Small intestine (tissue), 7 donors: ENCODE results near the gene FPR3. TPM values are rescaled to one million over a fixed set of nuclear protein-coding genes. Genes with fewer than 3 reads are reported as not detected.
A peak's percentile ranks its signal among the peaks of the same experiment; 100 is the strongest.
"Not testable (repeated sequence)": the region's sequence is repeated elsewhere in the genome, so short reads cannot be mapped to it uniquely, and the experiment has no call there.

ENCODE experiments used
- DNase-seq, 2 donors: peaks; one replicate each; pipeline versions ENCODE4 v3.0.0 to v3.0.0-alpha.2; 2013
- FAIRE-seq: peaks from 2 replicates; lab custom pipeline; 2012; peaks lifted over from hg19 to GRCh38; lab: Jason Lieb, UNC
- H3K27ac ChIP-seq, 3 donors: one replicate each; pipeline ENCODE4 v1.5.1; 2013; ENCODE audit warnings: low read length in 2 of 3, mild to moderate bottlenecking in 2 of 3, control low read depth in 1 of 3, inconsistent platforms in 1 of 3, low read depth in 1 of 3, moderate library complexity in 1 of 3
- H3K27me3 ChIP-seq, 3 donors: one replicate each; pipeline ENCODE4 v1.6.1; 2013; ENCODE audit warnings: low read length in 3 of 3, inconsistent platforms in 1 of 3; ENCODE audit not compliant: control insufficient read depth in 3 of 3, insufficient read depth in 3 of 3
- H3K36me3 ChIP-seq, 3 donors: one replicate each; pipeline ENCODE4 v1.6.1; 2013; ENCODE audit warnings: low read length in 3 of 3, inconsistent platforms in 1 of 3, low read depth in 1 of 3, mild to moderate bottlenecking in 1 of 3, moderate library complexity in 1 of 3; ENCODE audit not compliant: control insufficient read depth in 3 of 3, insufficient read depth in 2 of 3
- H3K4me1 ChIP-seq, 3 donors: one replicate each; pipeline ENCODE4 v1.6.1; 2013; ENCODE audit warnings: low read length in 2 of 3, inconsistent platforms in 1 of 3, low read depth in 1 of 3, mild to moderate bottlenecking in 1 of 3, moderate library complexity in 1 of 3; ENCODE audit not compliant: control insufficient read depth in 3 of 3, insufficient read depth in 2 of 3
- H3K4me3 ChIP-seq, 3 donors: one replicate each; pipeline ENCODE4 v1.5.1; 2013; ENCODE audit warnings: low read length in 3 of 3, control low read depth in 1 of 3, inconsistent platforms in 1 of 3, low read depth in 1 of 3, mild to moderate bottlenecking in 1 of 3, moderate library complexity in 1 of 3
- H3K9me3 ChIP-seq, 2 donors: one replicate each; pipeline ENCODE4 v1.6.1; 2013; ENCODE audit warnings: low read depth in 1 of 2, low read length in 1 of 2; ENCODE audit not compliant: control insufficient read depth in 2 of 2, insufficient read depth in 1 of 2
- WGBS, 3 donors: extraction: QIAGEN DNeasy Blood & Tissue Kit; methylation state at CpG; one replicate each; pipeline ENCODE4 v1.1.7; 2013; 5-methylcytosine and 5-hydroxymethylcytosine counted together
- polyA plus RNA-seq, 4 donors: library from polyadenylated mRNA; stranded (reverse) in 3 of 4; unstranded in 1 of 4; fragments of 200-250 nt in 3 of 4; fragments of 120-200 nt in 1 of 4; gene quantifications; one replicate each; pipeline versions ENCODE4 v1.2.1 to v1.2.3, GENCODE V29; 2013
- donor health status: healthy with polysubstance abuse.
- donor health status: control.
- donor health status: control.
- donor health status: Bipolar disorder and iron deficiency.
- donor health status: healthy.

The FPR3 gene
- polyA plus RNA-seq, 4 donors, result 0.89 to 5.1 (median 3.8) TPM

- H3K4me3 ChIP-seq, result no peak overlapping the region
- FAIRE-seq, result no peak
- H3K27ac ChIP-seq, result peak overlapping the region in 2 of 3 donors; percentile 21 to 57
- no peak for DNase-seq
- H3K36me3 ChIP-seq, result no peaks in the 10 kb centered on the region
- no peaks in the 10 kb centered on the region for H3K4me1 ChIP-seq
- WGBS, 3 donors, result 80 to 88% (median 86%) methylated on average over 13 of the region's 13 CpGs
- peaks cover 2% of the 10 kb centered on the region in 2 donors for H3K9me3 ChIP-seq
- H3K27me3 ChIP-seq, result no peaks in the 10 kb centered on the region
These were observed 5.0 kb downstream of the FPR3 start for GRCh38 chr19:51799774-51800472.

GRCh38 chr19:51800473-51801244 lies 5.7 kb downstream of the FPR3 start:
- Histone ChIP-seq H3K27me3 (no peaks in the 10 kb centered on the region), H3K27ac (peak overlapping the region in 1 of 3 donors; percentile 57)
- FAIRE-seq, result no peak

GRCh38 chr19:51802775-51803174 lies 7.8 kb downstream of the FPR3 start:
- Histone ChIP-seq H3K27ac (no peak overlapping the region), H3K9me3 (peaks cover 2% of the 10 kb centered on the region in 2 donors), H3K36me3 (no peaks in the 10 kb centered on the region), H3K4me1 (no peaks in the 10 kb centered on the region), H3K4me3 (no peak overlapping the region), H3K27me3 (no peaks in the 10 kb centered on the region)
- 57 to 77% (median 74%) methylated on average over 2 of the region's 2 CpGs for WGBS, 3 donors
- no peak for DNase-seq
- FAIRE-seq, result no peak

More at GRCh38 chr19:51800473-51801244, 5.7 kb downstream of the FPR3 start:
- no peaks in the 10 kb centered on the region for H3K4me1 ChIP-seq
- no peaks in the 10 kb centered on the region for H3K36me3 ChIP-seq
- H3K4me3 ChIP-seq, result no peak overlapping the region
- WGBS, 3 donors, result 68 to 77% (median 74%) methylated on average over 7 of the region's 7 CpGs
- peaks cover 2% of the 10 kb centered on the region in 2 donors for H3K9me3 ChIP-seq
- DNase-seq, result no peak

- no peak overlapping the region for H3K4me3 ChIP-seq
- no peaks in the 10 kb centered on the region for H3K4me1 ChIP-seq
- whole genome bisulfite sequencing, 3 donors, result 74 to 78% (median 74%) methylated on average over 4 of the region's 4 CpGs
- H3K36me3 ChIP-seq, result no peaks in the 10 kb centered on the region
- no peaks in the 10 kb centered on the region for H3K27me3 ChIP-seq
- FAIRE-seq (no peak), DNase-seq (no peak)
- peak overlapping the region in 1 of 3 donors; percentile 33 for H3K27ac ChIP-seq
- peaks cover 2% of the 10 kb centered on the region in 2 donors for H3K9me3 ChIP-seq
These were observed 8.6 kb downstream of the FPR3 start for GRCh38 chr19:51803519-51803918.

GRCh38 chr19:51803967-51804366 lies 9.0 kb downstream of the FPR3 start:
- no peak for DNase-seq
- no peak overlapping the region for H3K4me3 ChIP-seq
- 45 to 52% (median 46%) methylated on average over 5 of the region's 5 CpGs for WGBS, 3 donors
- H3K36me3 ChIP-seq, result no peaks in the 10 kb centered on the region
- FAIRE-seq, result no peak
- no peaks in the 10 kb centered on the region for H3K27me3 ChIP-seq
- peaks cover 2% of the 10 kb centered on the region in 2 donors for H3K9me3 ChIP-seq
- H3K27ac ChIP-seq, result no peak overlapping the region
- H3K4me1 ChIP-seq, result no peaks in the 10 kb centered on the region

GRCh38 chr19:51804789-51805188 lies 9.8 kb downstream of the FPR3 start:
- not testable (repeated sequence) for FAIRE-seq, H3K9me3 ChIP-seq, H3K4me1 ChIP-seq, H3K27me3 ChIP-seq, H3K4me3 ChIP-seq, H3K36me3 ChIP-seq, DNase-seq
- WGBS, 3 donors, result 76 to 83% (median 78%) methylated on average over 9 of the region's 9 CpGs
- peak overlapping the region in 1 of 3 donors; percentile 38 for H3K27ac ChIP-seq

GRCh38 chr19:51805396-51805795 lies 10.4 kb downstream of the FPR3 start:
- H3K4me1 ChIP-seq, H3K9me3 ChIP-seq, H3K36me3 ChIP-seq, DNase-seq, H3K27me3 ChIP-seq, H3K27ac ChIP-seq, FAIRE-seq, H3K4me3 ChIP-seq: not testable (repeated sequence)
- 85 to 92% (median 87%) methylated on average over 8 of the region's 8 CpGs for WGBS, 3 donors

- H3K9me3 ChIP-seq, H3K4me3 ChIP-seq, H3K27me3 ChIP-seq, H3K4me1 ChIP-seq, FAIRE-seq, DNase-seq, H3K36me3 ChIP-seq, H3K27ac ChIP-seq: not testable (repeated sequence)
- WGBS, 3 donors, result 80 to 93% (median 87%) methylated on average over 5 of the region's 5 CpGs
These were observed 11.6 kb downstream of the FPR3 start for GRCh38 chr19:51806571-51806970.
